NCI-H1436 treated with DMSO at 0.1 percent for 48 hours (cell line): ENCODE measurements around the gene NR2F1.

ENCODE experiments used
- DNase-seq: peaks from one replicate; lab custom pipeline; 2025; lab: John Stamatoyannopoulos, UW

The NR2F1 gene

DNA sequence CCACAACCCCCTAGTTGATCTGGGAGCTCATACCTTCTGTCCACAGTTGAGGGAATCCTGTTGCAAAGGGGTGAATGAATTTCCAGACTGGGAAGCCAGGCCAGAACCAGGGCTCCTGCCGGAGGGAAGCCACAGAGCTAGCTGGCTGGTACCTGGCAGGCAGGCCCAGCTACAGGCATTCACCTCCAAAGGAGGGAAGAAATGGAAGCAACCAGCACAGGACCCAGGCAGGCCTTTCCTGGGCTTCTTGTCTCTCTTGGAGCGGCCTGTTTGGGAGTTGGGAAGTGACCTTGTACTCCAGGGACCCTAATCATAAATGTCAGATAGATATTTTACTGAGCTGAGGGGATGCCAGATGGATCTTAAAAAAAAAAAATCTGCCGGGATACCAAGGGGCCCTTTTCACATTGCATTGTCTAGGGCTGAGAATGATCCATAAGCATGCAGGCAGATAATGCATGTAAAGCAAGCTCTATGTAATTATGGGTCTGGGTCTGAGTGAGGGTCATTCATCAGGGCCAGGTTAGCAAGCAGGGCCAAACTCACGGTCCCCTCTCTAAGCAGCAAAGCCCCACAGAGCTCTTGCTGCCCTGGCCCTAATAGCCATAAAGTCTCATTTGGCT lies 8.4 kb downstream of the NR2F1 start:
- no peak for DNase-seq

DNA sequence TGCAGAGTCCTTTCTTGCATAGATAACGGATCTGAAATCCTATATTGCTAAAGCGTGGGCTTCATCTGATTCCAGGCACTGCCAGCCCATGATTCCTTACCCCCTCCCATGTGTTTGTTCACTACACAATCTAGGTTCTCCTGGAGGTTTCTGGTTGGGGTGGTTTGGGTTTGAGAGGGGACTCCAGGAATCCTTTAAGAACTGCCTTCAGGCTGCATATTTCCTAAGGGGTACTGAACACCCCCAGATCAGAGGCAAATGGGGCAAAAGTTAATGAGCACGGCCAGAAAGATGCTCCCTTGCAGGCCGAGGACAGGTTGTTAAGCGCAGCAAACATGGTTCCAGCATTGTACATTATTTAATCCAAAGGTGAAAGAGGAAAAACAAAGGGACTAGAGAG lies 9.9 kb downstream of the NR2F1 start:
- DNase-seq = no peak

DNA sequence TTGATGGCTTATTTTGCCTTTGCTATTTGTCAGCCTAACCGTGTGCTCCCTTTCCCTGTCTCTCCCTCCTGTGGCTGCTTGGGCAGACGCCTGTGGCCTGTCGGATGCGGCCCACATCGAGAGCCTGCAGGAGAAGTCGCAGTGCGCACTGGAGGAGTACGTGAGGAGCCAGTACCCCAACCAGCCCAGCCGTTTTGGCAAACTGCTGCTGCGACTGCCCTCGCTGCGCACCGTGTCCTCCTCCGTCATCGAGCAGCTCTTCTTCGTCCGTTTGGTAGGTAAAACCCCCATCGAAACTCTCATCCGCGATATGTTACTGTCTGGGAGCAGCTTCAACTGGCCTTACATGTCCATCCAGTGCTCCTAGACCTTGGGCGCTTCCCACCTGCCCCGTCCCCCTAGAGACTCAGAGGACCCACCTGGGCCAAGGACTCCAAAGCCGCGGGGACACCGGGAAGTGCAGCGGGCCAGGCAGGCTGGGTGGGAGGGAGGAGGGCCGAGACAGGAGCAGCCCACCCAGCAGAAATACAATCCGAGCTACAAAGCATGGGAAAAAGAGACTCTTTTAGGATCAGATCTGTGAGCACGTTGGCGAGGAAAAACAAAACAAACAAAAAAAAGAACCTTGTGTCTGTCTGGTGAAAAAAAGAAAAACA lies 10.6 kb downstream of the NR2F1 start:
- DNase-seq = no peak

DNA sequence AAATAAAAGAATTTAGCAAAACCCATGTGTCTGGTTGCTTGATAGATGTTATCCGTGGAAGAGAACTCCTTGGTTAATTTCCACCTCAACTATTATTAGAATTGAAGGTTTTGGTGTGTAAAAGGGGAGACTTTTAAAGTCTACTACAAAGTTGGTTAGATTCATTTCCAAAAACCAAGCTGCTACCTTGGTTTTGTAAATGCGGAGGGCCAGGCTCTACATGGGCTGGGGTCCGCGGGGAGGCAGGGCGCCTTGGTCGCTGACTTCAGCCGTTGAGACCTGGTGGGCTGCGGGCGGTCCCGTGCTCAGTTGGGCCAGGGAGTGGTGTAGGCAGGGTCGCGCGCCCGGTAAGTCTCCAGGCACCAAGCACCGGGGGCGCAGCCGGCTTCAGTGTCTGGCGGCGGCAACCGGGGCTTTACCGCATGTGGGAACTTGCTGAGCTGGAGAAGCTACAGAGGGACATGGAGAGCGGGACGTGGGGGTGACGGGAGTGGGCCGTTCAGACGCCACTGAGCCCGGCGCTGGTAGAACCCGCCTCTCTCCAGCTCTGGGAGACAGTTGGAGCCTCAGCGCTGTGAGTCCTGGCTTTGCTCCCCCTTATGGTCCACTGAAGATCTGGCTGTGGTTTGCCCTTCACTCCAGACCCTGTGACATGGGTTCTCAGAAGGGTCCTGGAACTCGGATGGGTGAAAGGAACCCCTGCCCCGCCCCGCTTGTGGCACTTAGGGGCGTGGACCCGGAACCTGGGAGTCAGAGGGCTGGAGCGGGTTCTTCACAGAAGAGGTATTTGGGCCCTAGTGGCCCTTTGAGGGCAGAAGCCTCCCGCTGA lies 11.8 kb downstream of the NR2F1 start:
- no peak for DNase-seq

DNA sequence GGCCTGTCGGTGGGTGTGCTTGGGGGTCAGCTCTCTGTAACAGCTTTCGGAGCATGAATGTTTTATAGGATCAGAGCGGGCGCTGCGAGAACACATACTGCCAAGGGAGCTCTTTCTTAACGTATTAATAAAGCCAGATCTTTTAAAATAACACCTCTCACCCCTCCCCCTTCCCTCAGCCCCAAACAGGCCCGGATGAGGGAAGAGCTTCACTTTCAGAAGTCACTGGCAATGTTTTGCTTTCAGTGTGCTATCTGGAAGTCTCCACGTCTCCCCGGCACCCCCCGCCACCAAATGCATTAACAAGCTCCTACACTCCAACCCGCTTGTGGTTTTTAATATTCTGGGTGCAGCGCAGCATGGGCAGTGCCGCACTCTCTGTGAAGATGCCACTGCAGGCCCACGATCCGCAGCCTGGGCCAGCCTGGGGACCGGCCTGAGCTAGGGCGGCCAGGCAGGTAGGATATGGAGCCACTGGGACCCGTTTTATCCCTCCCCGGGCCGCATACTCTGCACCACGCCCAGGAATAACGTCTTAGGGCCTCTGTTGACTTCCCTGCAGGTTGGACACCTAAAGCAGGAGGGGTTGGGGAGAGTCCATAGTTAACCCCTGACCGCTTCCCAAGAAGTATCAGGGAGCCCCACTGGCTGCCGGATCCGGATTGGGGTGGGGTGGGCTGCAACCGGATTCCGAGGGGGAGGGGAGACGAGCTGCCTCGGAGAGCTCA lies 12.6 kb downstream of the NR2F1 start:
- DNase-seq = no peak

DNA sequence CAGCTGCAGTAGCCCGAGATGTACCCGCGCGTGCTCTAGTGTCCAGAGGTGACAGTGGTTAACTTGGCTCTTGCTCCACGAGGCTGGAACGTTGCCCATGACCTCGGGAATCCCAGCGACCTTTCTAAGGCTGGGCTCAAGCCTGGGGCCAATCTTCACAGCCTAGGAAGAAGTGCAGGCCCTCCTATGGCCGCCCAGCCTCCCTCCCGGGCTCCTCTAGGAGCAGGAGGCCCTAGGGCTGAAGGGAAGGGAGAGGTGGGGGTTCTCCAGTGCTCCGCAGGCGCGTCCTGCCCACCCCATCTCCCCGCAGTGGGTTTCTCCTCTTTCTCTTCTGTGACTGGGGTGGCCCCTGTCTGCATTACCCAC lies 13.3 kb downstream of the NR2F1 start:
- DNase-seq = no peak

DNA sequence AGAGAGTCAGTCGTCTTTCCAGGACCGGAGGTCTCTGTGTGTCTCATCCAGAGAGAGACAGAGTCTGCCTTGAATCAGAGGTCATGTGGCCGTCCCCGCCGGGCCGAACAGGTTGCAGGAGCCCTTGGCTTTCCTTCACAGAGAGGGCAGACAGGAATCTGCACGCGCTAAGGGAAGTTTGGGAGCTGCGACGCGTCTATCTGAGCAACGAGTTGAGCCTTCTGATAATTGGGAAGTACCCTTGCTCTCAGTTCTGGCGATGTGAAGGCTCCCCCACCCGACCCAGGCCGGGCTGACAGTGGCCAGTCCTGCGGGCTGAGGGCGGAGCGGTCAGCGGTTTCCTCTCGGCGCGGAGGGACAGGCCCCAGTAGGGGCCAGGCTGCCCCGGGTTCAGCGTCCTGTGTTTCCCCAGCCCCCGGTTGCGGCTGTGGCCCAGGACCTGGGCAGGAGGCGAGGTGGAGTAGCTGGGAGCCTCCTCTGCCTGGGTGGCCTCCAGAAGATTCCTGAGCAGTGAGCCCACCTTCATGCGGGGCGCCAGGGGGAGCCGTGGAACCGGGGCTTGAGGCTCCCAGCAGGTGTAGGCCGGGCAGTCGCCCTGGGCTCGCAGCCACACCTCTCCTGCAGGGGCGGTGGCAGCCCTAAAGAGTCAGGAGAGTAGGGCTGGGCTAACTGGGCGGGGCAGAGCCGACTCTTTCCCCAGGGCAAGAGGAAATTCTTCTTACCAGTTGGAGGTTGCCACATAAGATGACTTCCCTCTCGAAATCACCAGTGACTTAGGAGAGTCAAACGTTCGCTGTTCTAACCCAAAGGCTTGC lies 13.9 kb downstream of the NR2F1 start:
- DNase-seq = no peak

DNA sequence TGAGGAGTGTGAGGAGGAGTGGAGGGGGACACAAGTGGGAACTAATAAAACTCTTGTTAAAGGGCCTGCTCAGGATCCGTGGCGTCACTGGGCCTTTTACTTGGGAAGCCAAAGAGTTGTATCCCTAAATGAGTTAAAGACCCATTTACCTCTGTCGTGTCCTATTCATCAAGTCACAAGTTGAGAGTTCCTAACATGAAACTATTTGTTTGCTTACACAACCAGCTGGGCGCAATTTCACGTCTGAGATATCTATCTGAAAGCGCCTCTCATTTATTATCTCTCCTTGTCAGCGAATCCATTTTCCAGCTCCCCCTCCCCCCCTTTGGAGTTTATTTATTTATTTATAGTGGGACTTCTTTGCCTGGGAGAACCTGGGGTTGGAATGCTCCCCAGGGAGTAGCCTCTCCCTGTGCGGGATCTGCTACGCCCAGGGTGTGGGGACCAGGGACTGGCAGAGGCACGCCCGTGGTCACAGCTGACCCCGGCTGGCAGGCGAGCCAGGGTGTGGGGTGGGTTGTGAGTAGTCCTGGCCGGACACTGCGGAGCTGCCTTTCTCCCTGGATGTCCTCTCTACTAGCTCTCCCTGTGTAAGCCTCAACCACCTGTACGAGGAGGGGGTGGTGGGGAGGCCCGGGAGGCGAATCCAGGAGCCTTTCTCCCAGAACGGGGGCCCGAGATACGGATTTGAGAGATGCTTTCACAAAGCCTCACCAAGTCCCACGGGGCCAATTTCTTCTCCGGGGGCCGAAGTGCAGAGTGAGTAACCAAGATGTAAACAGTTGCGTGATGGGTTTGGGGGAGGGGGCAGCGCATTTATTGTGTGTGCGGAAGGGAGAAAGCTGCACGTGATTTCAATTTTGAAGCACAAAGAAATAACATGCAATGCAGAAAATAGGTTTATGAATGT lies 15.3 kb downstream of the NR2F1 start:
- DNase-seq = no peak

DNA sequence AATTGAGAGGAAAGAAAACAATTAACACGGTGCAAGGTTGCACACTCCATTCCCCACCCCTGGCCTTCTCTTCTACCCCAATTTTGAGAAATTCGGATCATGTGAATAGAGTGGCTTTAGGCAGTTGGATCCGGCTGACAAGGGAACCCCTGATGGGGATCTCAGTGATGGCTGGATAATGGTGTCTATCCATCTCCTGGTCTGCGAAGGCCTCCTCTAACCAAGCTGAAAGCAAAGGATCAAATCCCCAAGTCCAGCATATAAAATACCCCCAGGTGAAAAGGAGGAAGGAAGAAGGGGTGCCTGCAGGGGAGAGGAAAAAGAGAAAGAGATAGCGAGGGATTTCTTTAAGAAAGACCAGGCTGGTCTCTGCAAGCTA lies 16.0 kb downstream of the NR2F1 start:
- DNase-seq = no peak

DNA sequence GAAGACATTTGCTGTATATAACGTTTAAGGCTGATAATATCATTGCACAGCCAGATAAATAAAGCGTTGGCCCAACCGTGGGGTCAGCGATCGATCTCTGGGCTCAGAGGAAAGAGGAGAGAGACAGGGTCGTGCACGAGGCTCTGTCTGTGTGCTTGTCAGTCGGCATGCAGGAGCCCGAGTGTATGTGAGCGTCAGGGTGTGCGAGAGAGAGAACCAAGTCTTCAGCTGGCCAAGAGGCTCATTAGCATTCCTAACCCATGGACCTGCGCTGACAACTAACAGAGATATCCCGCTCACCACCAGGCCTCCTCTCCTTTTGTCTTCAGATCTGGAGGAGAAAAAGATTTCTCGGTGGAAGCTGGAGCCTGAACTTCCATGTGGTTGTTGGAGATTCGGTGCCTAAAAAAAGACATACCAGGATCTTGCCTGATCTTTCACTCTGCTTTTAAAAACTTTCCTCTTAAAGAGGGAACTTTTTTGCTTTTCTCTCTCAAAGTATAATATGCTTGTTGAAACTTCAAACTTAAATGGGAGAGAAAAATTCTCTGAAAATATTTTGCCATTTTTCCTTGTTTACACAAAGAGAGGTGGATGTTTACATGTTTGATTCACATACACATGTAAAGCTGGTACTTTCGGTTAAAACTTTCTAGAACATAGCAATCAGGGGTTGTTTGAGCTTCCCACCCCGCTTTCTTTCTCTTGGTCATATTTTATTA lies 16.5 kb downstream of the NR2F1 start:
- DNase-seq = no peak

DNA sequence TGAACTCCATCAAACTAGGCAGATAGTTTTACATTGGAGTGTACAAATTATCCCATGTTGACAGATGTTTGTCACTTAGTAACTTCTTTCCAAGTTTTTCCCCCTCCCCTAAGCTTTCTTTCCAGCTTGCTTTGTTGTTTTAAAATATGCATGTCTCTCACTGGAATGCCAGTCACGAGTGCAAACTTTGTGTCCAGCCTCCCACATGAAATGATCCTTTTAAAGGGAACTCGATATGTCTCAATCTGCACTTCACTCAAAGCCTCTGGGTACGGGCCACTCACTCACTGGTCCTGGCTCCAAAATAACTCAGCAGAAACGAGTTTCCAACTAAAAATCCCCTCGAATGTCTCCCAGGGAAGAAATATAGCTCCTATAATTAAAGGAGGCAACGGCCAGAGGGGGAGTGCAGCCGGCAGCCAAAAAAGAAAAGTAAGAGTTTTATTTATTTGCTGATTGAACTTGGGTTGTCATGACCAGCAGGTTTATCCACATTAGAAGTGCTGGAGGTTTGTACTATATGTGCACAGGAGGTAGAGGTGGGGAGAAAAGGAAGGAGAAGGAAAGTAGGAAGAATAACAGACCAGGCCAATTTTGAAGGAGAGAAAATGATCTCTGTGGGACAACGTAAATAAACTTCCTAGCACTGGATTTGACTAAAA lies 17.5 kb downstream of the NR2F1 start:
- no peak for DNase-seq

DNA sequence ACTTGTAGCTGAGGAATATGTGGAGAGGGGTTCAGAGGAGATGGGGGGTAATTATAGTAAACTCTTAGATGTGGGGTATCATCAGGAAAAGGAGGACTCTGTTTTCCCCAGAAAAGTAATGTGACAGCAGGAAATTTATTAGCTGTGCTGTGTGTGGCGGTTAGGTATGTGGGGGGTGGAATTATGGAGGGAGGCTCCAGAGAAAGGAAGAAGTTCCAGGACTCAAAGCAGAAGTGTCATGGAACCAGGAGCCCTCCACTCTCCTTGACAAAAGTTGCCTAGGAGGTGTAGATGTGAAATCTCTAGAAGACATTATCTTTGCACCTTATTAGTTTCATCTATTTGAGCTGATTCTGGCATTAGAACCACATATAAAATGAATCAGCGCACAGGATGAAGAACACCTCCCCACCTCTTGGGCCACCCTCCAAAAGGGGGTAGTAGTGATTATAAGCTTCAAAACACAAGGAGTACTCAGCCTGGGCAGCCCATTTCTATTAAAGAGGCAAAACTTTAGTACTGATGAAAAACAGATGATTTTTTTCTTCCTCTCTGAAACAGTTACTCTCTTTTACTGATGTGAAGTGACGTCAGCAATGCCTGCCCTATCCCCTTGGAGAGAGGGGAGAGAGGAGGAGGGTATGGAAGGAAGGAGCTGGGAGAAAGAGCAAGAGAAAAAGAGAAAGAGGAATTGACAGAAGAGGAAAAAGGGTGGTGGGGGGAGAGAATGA lies 18.2 kb downstream of the NR2F1 start:
- DNase-seq = no peak

DNA sequence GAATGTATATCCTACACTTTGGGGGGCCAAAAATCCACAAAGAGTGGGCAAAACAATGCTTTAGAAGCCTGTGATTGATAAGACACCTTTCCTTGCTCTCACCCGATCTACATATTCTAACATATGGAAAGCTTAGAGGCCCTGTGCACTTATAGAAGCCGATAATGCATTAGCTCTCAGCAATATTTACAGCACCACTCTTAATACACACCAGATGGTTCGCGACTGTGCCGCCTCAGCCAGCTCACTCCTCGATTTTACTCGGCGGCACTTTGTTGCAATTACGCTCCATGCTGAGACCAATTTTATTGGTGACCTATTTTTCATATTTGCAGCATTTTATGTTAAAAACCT lies 18.8 kb downstream of the NR2F1 start:
- no peak for DNase-seq

DNA sequence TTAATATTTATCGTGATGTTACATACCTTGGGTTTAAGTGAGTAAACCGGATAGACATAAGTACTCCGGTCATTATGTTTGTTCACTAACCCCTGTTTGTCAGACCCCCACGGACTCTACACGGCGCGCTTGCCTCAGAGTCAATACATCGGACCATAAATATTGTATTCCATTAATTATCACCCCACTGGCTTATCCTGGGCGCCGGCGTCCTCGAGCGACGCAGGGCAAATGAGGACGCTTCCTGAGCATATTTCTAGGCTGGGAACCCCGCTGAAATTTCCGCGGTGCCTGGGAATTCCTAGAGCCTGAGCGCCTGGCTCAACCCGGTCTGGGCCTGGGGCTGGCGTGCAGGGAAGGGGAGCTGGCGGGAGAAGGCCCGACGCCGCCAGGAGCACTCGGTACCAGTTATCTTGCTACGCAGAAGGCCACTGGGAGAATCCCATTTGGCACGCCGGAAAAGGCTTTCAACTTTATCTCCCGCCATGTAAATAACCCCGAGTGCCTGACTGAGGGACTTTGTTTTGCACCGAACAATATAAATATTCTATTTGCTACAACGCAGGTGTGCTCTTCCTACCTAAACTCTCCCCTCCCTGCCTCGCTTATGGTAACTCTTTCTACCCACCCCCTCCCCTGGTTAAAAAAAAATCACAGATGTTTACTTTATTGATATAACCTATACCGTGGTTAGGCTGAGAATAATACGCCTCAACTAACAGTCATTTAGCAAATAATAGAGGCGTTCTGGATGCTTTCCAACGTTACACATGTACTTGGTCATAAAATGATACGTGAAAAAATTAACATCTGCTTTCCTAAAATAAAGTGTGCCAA lies 19.4 kb downstream of the NR2F1 start:
- no peak for DNase-seq

DNA sequence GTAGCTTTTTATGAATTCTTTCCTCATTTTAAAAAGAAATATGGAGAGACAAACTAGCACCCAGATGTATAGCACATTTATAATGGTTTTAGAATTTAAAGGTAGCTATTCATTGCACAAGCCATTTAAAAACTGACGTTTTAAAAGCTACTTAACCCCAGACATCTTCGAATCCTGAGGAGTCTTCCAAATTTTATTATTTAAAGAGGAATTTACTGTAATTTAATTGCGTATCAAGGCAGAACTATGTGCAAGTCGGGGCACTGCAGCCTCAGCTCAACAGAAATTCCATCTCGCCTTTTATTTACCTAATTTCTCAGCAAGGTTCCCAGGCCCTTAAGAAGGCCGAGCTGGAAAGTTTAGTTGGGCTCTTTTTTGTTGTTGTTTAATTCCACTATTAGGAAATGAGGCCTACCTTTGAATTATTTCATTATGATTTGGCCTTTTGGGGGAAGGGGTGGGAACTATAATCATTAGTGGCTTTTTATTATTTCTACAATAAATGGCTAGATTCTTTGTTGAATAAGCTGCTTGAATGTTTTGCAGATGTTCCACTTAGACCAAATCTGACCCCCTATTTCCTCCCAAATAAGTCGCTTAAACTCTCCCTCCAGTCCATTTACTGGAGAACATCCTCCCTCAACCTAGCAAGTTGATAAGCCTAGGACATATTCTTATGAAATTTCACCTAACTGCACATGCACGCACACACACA lies 20.2 kb downstream of the NR2F1 start:
- DNase-seq = no peak

DNA sequence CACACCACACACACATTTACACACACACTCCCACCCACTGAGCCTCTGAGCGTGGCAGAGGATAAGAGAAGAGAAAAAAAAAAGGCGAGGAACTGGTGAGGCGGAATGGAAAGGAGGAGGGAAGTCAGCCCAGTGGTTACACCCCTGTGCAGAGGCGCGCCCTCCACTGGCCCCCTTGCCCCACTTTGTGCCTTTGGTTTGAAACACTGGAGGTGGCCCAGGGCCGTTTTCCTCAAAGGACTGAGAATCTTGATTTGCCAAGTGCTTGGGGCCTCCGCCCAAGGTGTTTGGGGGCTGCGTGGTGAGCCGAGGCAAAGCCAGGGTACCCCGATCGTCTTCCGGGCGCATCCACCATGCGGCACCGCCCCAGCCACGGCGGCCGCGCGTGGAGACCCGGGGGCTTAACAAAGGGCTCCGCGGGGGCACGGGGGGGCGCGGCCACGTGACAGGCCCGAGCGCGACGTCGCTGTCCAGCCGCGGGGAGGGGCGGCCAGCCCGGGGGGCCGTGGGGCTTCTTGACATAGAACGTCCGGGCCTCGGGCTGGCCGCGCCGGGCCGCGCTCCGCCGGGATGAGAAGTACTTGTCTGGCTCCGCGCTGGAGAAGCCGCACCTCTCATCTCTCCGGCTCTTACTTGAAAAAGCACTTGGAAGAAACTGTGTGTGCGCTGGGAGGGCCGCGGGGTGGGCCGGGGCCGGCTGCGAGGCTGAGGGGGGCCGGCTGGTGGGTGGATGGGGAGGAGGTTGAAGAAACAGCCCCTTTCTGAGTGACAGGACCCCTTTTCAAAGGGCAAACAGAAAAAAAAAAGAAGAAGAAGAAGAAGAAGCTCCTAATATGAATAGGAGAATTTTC lies 21.0 kb downstream of the NR2F1 start:
- no peak for DNase-seq
